ENCODE measurements around the gene ERBIN. TPM values are rescaled to one million over a fixed set of nuclear protein-coding genes. Genes with fewer than 3 reads are reported as not detected.

The ERBIN gene
- total RNA-seq, 2 donors from 2014 or later = 55.0 to 61.5 TPM

DNA sequence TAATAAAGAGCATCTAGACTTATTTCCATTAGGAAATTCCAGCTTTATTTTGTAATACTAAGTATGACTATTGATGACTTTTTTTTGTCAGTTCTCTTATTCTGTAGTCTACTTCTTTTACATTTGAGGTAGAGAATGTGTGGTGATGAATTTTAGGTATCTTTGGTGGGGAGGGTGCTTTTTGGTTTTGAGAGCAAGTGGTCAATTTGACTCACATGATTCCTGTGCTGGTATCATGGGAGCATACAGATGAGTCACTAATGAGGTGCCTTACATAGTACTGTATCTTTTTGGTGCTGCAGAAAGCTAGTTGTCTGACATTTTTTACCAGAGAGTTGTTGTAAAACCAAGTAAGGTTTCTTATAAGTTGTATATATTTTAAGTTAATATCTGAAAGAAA, 35.3 kb downstream of the ERBIN start:
- H3K4me3 ChIP-seq = no peak overlapping the region
- H3K36me3 ChIP-seq = no peaks in the 10 kb centered on the region
- H3K9me3 ChIP-seq = no peaks in the 10 kb centered on the region
- ATAC-seq (ENCODE audit: insufficient number of reproducible peaks, low FRiP score, low read depth) = no peak
- H3K27ac ChIP-seq = no peak overlapping the region
- TF ChIP-seq, protein P1, sequence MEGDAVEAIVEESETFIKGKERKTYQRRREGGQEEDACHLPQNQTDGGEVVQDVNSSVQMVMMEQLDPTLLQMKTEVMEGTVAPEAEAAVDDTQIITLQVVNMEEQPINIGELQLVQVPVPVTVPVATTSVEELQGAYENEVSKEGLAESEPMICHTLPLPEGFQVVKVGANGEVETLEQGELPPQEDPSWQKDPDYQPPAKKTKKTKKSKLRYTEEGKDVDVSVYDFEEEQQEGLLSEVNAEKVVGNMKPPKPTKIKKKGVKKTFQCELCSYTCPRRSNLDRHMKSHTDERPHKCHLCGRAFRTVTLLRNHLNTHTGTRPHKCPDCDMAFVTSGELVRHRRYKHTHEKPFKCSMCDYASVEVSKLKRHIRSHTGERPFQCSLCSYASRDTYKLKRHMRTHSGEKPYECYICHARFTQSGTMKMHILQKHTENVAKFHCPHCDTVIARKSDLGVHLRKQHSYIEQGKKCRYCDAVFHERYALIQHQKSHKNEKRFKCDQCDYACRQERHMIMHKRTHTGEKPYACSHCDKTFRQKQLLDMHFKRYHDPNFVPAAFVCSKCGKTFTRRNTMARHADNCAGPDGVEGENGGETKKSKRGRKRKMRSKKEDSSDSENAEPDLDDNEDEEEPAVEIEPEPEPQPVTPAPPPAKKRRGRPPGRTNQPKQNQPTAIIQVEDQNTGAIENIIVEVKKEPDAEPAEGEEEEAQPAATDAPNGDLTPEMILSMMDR (IDR thresholded peaks at IDR 0.05) = no peak
- DNase-seq (ENCODE audit: low spot score) = no peak
- H3K4me1 ChIP-seq (ENCODE audit: control insufficient read depth in 1 of 2, low read depth in 2 of 2) = peaks cover 14 to 30% of the 10 kb centered on the region in 2 donors
- no peaks in the 10 kb centered on the region for H3K27me3 ChIP-seq (replicated peaks; ENCODE audit: insufficient read depth)

DNA sequence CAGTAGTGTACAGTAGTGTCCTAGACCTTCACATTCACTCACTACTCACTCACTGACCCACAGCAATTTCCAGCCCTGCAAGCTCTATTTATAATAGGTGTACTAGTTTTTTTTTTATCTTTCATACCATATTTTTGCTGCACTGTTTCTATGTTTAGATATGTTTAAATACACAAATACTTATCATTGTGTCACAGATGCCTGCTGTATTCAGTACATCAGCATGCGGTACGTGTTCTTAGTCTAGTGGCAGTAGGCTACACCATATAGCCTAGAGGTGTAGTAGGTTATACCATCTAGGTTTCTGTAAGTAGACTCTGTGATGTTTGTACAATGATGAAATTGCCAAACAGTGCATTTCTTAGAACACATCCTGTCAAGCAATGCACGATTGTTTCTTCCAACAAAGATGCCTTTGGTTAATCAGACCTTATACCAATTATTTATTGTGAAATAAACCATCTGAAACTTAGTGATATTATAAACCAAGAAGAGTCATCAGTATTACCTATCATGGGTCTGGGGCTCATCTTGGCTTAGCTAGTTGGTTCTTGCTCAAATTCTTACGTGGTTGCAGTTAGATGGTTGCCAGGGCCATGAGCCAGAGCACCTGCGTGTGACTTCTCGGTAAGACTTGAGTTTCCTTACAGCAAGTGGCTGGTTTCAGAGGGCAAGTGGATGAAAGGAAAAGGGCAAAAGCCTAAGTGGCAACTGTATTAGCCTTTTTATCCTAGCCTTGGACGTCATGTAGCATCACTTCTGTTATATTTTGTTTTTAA, 41.1 kb downstream of the ERBIN start:
- TF ChIP-seq, protein P1 (IDR thresholded peaks at IDR 0.05) = no peak
- Histone ChIP-seq H3K9me3 (no peaks in the 10 kb centered on the region), H3K27ac (no peak overlapping the region), H3K4me3 (no peak overlapping the region), H3K4me1 (ENCODE audit: control insufficient read depth in 1 of 2, low read depth in 2 of 2) (peaks cover 17 to 23% of the 10 kb centered on the region in 2 donors), H3K27me3 (replicated peaks; ENCODE audit: insufficient read depth) (no peaks in the 10 kb centered on the region), H3K36me3 (no peaks in the 10 kb centered on the region)
- ATAC-seq (ENCODE audit: insufficient number of reproducible peaks, low FRiP score, low read depth) = no peak
- DNase-seq (ENCODE audit: low spot score) = no peak

DNA sequence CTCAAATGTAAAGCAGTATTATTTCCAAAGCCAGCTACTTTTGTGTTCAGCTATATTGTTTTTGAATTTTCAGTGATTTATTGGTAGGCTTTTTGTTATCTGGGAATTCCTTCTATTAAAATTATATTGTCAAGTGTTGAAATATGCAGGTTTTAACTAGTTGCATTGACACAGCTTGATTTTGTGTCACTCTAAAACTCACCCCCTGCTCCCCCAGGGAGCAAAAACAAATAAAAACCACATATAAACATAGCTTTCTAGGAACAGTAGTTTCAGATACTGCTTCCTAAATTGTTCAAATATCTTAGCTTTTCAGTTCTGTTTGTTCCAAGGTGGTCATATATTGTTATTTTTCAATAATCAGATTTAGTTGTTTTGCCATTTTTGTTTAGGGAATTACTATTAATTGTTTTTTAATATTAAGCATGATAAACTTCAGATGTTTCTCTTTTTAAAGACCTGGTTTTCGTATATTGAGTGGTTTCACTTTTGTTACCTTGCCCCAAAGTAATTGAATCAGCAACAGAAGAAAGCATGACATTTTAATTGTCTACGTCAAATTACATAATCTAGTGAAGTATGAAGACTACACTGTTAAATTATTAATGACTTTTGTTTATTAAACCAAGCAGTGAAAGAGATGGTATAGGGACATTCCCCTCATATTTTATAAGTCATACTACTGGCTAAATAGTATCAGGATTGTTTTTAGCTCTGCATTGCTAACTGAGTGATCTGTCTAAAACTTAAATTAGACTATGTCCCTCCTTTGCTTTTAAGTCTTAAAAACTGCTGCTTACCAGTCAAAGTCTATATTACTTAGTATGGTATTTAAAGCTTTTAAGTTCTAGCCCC, 43.4 kb downstream of the ERBIN start:
- no peak for DNase-seq (ENCODE audit: low spot score)
- ATAC-seq (ENCODE audit: insufficient number of reproducible peaks, low FRiP score, low read depth) = no peak
- H3K9me3 ChIP-seq = no peaks in the 10 kb centered on the region
- H3K4me3 ChIP-seq = no peak overlapping the region
- no peak overlapping the region for H3K27ac ChIP-seq
- H3K36me3 ChIP-seq = no peaks in the 10 kb centered on the region
- TF ChIP-seq, protein P1 (IDR thresholded peaks at IDR 0.05) = no peak
- no peaks in the 10 kb centered on the region for H3K27me3 ChIP-seq (replicated peaks; ENCODE audit: insufficient read depth)
- H3K4me1 ChIP-seq (ENCODE audit: control insufficient read depth in 1 of 2, low read depth in 2 of 2) = peaks cover 17 to 23% of the 10 kb centered on the region in 2 donors

DNA sequence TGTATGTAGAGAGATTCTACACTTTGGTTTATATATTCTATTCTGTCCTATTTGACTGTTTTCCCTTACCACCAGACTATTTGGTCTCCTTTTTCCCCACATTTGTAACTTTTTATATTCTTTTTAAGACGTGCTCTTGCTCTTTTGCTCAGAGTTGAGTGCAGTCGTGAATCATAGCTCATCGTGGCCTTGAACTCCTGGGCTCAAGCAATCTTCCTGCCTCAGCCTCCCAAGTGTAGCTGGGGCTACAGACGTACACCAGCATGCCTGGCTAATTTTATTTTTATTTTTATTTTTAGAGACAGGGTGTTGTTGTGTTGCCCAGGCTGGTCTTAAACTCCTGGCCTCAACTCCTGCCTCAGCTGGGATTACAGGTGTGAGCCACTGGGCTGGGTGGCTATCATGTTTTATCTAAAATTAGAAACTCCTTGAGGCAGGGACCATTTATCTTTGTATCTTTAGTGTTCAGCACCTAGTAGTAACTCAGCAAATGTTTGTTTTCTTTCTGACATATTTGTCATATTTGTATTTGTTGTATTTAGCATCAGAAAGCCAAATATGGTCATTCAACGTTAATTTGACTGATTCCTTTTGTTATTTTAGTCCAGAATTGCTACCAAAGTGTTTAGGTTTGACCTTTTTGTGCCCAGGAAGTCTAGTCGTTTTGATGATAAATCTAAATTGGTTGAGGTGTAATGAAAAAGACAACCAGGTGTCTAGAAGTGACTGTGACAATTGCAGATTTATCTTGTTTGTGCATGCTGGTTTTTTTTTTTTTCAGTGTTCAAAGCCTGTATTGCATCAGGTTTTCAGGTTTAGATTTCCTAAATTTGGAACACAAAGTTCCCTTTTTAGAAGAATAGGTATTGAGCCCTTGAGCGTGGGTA, 44.3 kb downstream of the ERBIN start:
- Histone ChIP-seq H3K4me3 (no peak overlapping the region), H3K36me3 (no peaks in the 10 kb centered on the region), H3K27ac (no peak overlapping the region), H3K4me1 (ENCODE audit: control insufficient read depth in 1 of 2, low read depth in 2 of 2) (peaks cover 17 to 23% of the 10 kb centered on the region in 2 donors), H3K27me3 (replicated peaks; ENCODE audit: insufficient read depth) (no peaks in the 10 kb centered on the region), H3K9me3 (no peaks in the 10 kb centered on the region)
- ATAC-seq (ENCODE audit: insufficient number of reproducible peaks, low FRiP score, low read depth) (no peak), DNase-seq (ENCODE audit: low spot score) (no peak)
- TF ChIP-seq, protein P1 (IDR thresholded peaks at IDR 0.05) = no peak

All from thoracic aorta (tissue), 2 donors.